ENCODE results near the gene TMEM39A. TPM values are rescaled to one million over a fixed set of nuclear protein-coding genes. Genes with fewer than 3 reads are reported as not detected.

TMEM39A gene
- total and polyA plus RNA-seq, 2 of the 4 experiments (the other 2 are of a cell fraction): 29.6 to 117 TPM

- H3K36me3 ChIP-seq (ENCODE audit: control insufficient read depth, insufficient read depth, low read length): peaks cover 11% of the 10 kb centered on the region
- H2AK9ac ChIP-seq (replicated peaks; ENCODE audit: low read depth, low read length, poor library complexity): no peak overlapping the region
- H2BK20ac ChIP-seq (ENCODE audit: low read depth, low read length): no peak overlapping the region
- intact Hi-C loops (cut with micrococcal nuclease): no loop called here
- DNase-seq (peak; percentile 6), ATAC-seq (ENCODE audit: low read depth) (no peak)
- no peak overlapping the region for H3K56ac ChIP-seq (ENCODE audit: extremely low read depth, insufficient read depth, low read length)
- no peak overlapping the region for H2AK5ac ChIP-seq (ENCODE audit: low read depth, low read length)
- no peak overlapping the region for H3K4ac ChIP-seq (ENCODE audit: low read depth, low read length)
- H3K27me3 ChIP-seq (ENCODE audit: control insufficient read depth, insufficient read depth, low read length): no peaks in the 10 kb centered on the region
- peaks cover 2 to 8% of the 10 kb centered on the region in 2 experiments; a peak in 1 of 4 replicates for H3K79me1 ChIP-seq (ENCODE audit: low read depth in 1 of 2, low read length in 2 of 2)
- H3K23ac ChIP-seq (ENCODE audit: low read depth, low read length): no peak overlapping the region
- H3K27ac ChIP-seq (ENCODE audit: insufficient read depth, low read length): no peak overlapping the region
- H2BK120ac ChIP-seq (ENCODE audit: low read depth, low read length): no peak overlapping the region
- H3K4me2 ChIP-seq (ENCODE audit: low read depth, low read length): no peak overlapping the region
- peaks cover 4% of the 10 kb centered on the region for H3K4me1 ChIP-seq (ENCODE audit: control insufficient read depth, insufficient read depth, low read length)
- H2AFZ ChIP-seq (replicated peaks; ENCODE audit: low read length, poor library complexity): no peak overlapping the region
- CTCF ChIA-PET: no interaction called here
- no peak overlapping the region for H4K5ac ChIP-seq (ENCODE audit: low read depth, low read length)
- H4K20me1 ChIP-seq (ENCODE audit: insufficient read depth, low read length): no peaks in the 10 kb centered on the region
- H2BK5ac ChIP-seq (ENCODE audit: low read depth, low read length, poor library complexity, severe bottlenecking): no peak overlapping the region
- H4K91ac ChIP-seq (ENCODE audit: insufficient read depth, low read depth, low read length): no peak overlapping the region
- in situ Hi-C loops (cut with MboI; ENCODE audit: low sequenced_read_pairs): no loop called here
- TF ChIP-seq FOS (IDR thresholded peaks at IDR 0.05; ENCODE audit: low read depth, low read length): no peak
- TF ChIP-seq CHD1 (IDR thresholded peaks at IDR 0.05; ENCODE audit: low read depth, low read length): no peak
- no peak for TF ChIP-seq NFE2L2 (IDR thresholded peaks at IDR 0.05; ENCODE audit: low read depth, low read length)
- TF ChIP-seq RCOR1 (IDR thresholded peaks at IDR 0.05; ENCODE audit: insufficient replicate concordance, low read length): no peak
- TF ChIP-seq POLR2A (IDR thresholded peaks at IDR 0.05; ENCODE audit: low read depth, low read length): no peak
- TF ChIP-seq SMC3 (IDR thresholded peaks at IDR 0.05; ENCODE audit: low read depth, low read length): no peak
- TF ChIP-seq ELK1 (IDR thresholded peaks at IDR 0.05; ENCODE audit: borderline replicate concordance, low read depth, low read length): no peak
- TF ChIP-seq, protein P1, sequence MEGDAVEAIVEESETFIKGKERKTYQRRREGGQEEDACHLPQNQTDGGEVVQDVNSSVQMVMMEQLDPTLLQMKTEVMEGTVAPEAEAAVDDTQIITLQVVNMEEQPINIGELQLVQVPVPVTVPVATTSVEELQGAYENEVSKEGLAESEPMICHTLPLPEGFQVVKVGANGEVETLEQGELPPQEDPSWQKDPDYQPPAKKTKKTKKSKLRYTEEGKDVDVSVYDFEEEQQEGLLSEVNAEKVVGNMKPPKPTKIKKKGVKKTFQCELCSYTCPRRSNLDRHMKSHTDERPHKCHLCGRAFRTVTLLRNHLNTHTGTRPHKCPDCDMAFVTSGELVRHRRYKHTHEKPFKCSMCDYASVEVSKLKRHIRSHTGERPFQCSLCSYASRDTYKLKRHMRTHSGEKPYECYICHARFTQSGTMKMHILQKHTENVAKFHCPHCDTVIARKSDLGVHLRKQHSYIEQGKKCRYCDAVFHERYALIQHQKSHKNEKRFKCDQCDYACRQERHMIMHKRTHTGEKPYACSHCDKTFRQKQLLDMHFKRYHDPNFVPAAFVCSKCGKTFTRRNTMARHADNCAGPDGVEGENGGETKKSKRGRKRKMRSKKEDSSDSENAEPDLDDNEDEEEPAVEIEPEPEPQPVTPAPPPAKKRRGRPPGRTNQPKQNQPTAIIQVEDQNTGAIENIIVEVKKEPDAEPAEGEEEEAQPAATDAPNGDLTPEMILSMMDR (conservative IDR thresholded peaks at IDR 0.05; ENCODE audit: low read depth, low read length): no peak
- TF ChIP-seq RAD21 (IDR thresholded peaks at IDR 0.05; ENCODE audit: low read length): no peak
- no peak for TF ChIP-seq RFX5 (IDR thresholded peaks at IDR 0.05; ENCODE audit: low read depth, low read length)
- no peak overlapping the region for H3K14ac ChIP-seq (replicated peaks; ENCODE audit: low read depth, low read length)
- no peak overlapping the region for H4K8ac ChIP-seq (ENCODE audit: low read depth in 2 of 2, low read length in 2 of 2)
- dilution Hi-C loops (cut with HindIII; ENCODE audit: low sequenced_read_pairs, unreplicated experiment): no loop called here
- peaks cover 11% of the 10 kb centered on the region; the same call in 1 of the 2 replicates for H3K9me1 ChIP-seq (ENCODE audit: insufficient read depth, low read length)
- H2BK15ac ChIP-seq (ENCODE audit: low read depth, low read length): no peak overlapping the region
- H3K9ac ChIP-seq (ENCODE audit: low read depth, low read length): no peak overlapping the region
- no TSS peak for BruUV-seq (replicated peaks)
- no peak overlapping the region for H3K18ac ChIP-seq (ENCODE audit: low read depth, low read length)
- no peak overlapping the region for H3K4me3 ChIP-seq (ENCODE audit: insufficient read depth, low read depth, low read length)
- no peaks in the 10 kb centered on the region for H3K9me3 ChIP-seq (ENCODE audit: control insufficient read depth, insufficient read depth, low read length)
- 86% methylated on average over 1 of the region's 3 CpGs; no CpG with 5 or more reads in 1 of the 2 experiments for WGBS, 2 experiments (ENCODE audit: extremely low coverage in 2 of 2, insufficient read length in 1 of 2)
- POLR2A ChIA-PET (ENCODE audit: unreplicated experiment): no interaction called here
Observed at GRCh38 chr3:119408243-119408950, 55.0 kb downstream of the TMEM39A start.

All from IMR-90 (cell line).